Stomach (tissue), 9 donors: ENCODE results near the gene MCM3AP. TPM values are rescaled to one million over a fixed set of nuclear protein-coding genes. Genes with fewer than 3 reads are reported as not detected.
"Not testable (repeated sequence)": the region's sequence is repeated elsewhere in the genome, so short reads cannot be mapped to it uniquely, and the experiment has no call there.

Source experiments
- DNase-seq, 2 donors: peaks; one replicate each; pipeline versions ENCODE4 v3.0.0 to v3.0.0-alpha.2; 2013 to 2019
- H3K27ac ChIP-seq, 5 donors: fragments of 200-600 bp in 4 of 5; sonication (generic) in 4 of 5; one replicate each; pipeline ENCODE4 v1.5.1; 2013 to 2019; ENCODE audit warnings: mild to moderate bottlenecking in 1 of 5, moderate library complexity in 1 of 5
- H3K27me3 ChIP-seq, 3 donors: fragments of 200-600 bp; sonication (generic); one replicate each; pipeline ENCODE4 v1.5.1; 2017 to 2019; ENCODE audit warnings: mixed run types in 1 of 3
- H3K36me3 ChIP-seq, 4 donors: fragments of 200-600 bp; sonication (generic); 1 replicate in 3 of 4; 2 replicates in 1 of 4; pipeline ENCODE4 v1.5.1; 2016 to 2019
- H3K4me1 ChIP-seq, 4 donors: fragments of 200-600 bp; sonication (generic); one replicate each; pipeline ENCODE4 v1.5.1; 2016 to 2019
- H3K4me3 ChIP-seq, 4 donors: fragments of 200-600 bp; sonication (generic) in 3 of 4; one replicate each; pipeline ENCODE4 v1.5.1; 2016 to 2019; ENCODE audit warnings: mild to moderate bottlenecking in 1 of 4
- H3K9me3 ChIP-seq, 4 donors: fragments of 200-600 bp; sonication (generic); one replicate each; pipeline ENCODE4 v1.5.1; 2016 to 2019
- CTCF ChIP-seq, 7 experiments: fragments of 450-650 bp in 4 of 7; fragments of 200-600 bp in 3 of 7; sonication (generic) in 3 of 7; IDR thresholded peaks; one replicate each; pipeline ENCODE4 v1.5.1; 2016 to 2019; ENCODE audit warnings: antibody characterized with exemption in 7 of 7, control low read depth in 2 of 7, mild to moderate bottlenecking in 1 of 7
- EP300 ChIP-seq: sonication (generic); formaldehyde crosslinking; IDR thresholded peaks from one replicate; pipeline ENCODE4 v1.6.1; 2017; ENCODE audit warnings: antibody characterized with exemption
- POLR2A ChIP-seq, 4 donors: fragments of 450-650 bp; IDR thresholded peaks; one replicate each; pipeline ENCODE4 v1.6.1; 2016; ENCODE audit warnings: antibody characterized with exemption in 4 of 4, control low read depth in 2 of 4, mild to moderate bottlenecking in 1 of 4, moderate library complexity in 1 of 4
- POLR2AphosphoS5 ChIP-seq, 3 donors: sonication (generic); formaldehyde crosslinking; IDR thresholded peaks; one replicate each; pipeline ENCODE4 v1.6.1; 2016; ENCODE audit warnings: antibody characterized with exemption in 3 of 3
- WGBS, 5 donors: extraction: QIAGEN DNeasy Blood & Tissue Kit in 3 of 5; methylation state at CpG; one replicate each; pipeline versions ENCODE4 v1.1.5 to v1.1.7; 2013 to 2018; 5-methylcytosine and 5-hydroxymethylcytosine counted together
- intact Hi-C: fragments of 100-400 bp; cut with DNase I; formaldehyde crosslinking; loops from one replicate; pipeline ENCODE4 v1.15.1; 2023; ENCODE audit warnings: low total_unique reads
- polyA plus RNA-seq, 3 donors: library from polyadenylated mRNA; stranded (reverse); fragments of 200-250 nt; gene quantifications; one replicate each; pipeline ENCODE4 v1.2.3, GENCODE V29; 2013
- total RNA-seq, 5 donors: library from RNA; depleted of rRNA; stranded (reverse); fragments of >200 nt; gene quantifications; one replicate each; pipeline versions ENCODE4 v1.1.0 to v1.2.3, GENCODE V29; 2014 to 2016
- donor health status: healthy with polysubstance abuse.
- donor health status: Bipolar disorder and iron deficiency.
- donor health status: healthy.

Gene MCM3AP
- total and polyA plus RNA-seq, 8 donors = 18.9 to 555 (median 57.4) TPM

- H3K4me1 ChIP-seq = peaks cover under 1 to 32% (median 5%) of the 10 kb centered on the region in 4 donors
- H3K27ac ChIP-seq = no peak overlapping the region
- intact Hi-C loops = no loop called here
- H3K9me3 ChIP-seq = no peaks in the 10 kb centered on the region
- DNase-seq = no peak
- TF ChIP-seq CTCF (IDR thresholded peaks at IDR 0.05) (no peak), POLR2A (IDR thresholded peaks at IDR 0.05) (no peak), POLR2AphosphoS5 (IDR thresholded peaks at IDR 0.05) (no peak), EP300 (no peak)
- H3K4me3 ChIP-seq = no peak overlapping the region
- H3K27me3 ChIP-seq = no peaks in the 10 kb centered on the region
- peaks cover 0 to 7% (median 1%) of the 10 kb centered on the region in 4 donors for H3K36me3 ChIP-seq
- WGBS, 5 donors = 92 to 96% (median 96%) methylated on average over 14 of the region's 14 CpGs
Measured at GRCh38 chr21:46316708-46317324, 31.4 kb upstream of the MCM3AP start.

GRCh38 chr21:46314441-46315020 lies 29.1 kb upstream of the MCM3AP start:
- no peaks in the 10 kb centered on the region for H3K9me3 ChIP-seq
- DNase-seq = no peak
- intact Hi-C loops = no loop called here
- peaks cover 0 to 9% (median 0%) of the 10 kb centered on the region in 4 donors for H3K4me1 ChIP-seq
- TF ChIP-seq POLR2AphosphoS5 (IDR thresholded peaks at IDR 0.05) (no peak), EP300 (no peak), CTCF (IDR thresholded peaks at IDR 0.05) (no peak), POLR2A (IDR thresholded peaks at IDR 0.05) (no peak)
- no peak overlapping the region for H3K27ac ChIP-seq
- peaks cover 0 to 18% (median 5%) of the 10 kb centered on the region in 4 donors for H3K36me3 ChIP-seq
- H3K4me3 ChIP-seq = no peak overlapping the region
- WGBS, 5 donors = 95 to 97% (median 96%) methylated on average over 12 to 22 of the region's 22 CpGs
- H3K27me3 ChIP-seq = no peaks in the 10 kb centered on the region

- no peak for TF ChIP-seq EP300
- TF ChIP-seq POLR2A (IDR thresholded peaks at IDR 0.05) = no peak
- TF ChIP-seq CTCF (IDR thresholded peaks at IDR 0.05) = no peak
- TF ChIP-seq POLR2AphosphoS5 (IDR thresholded peaks at IDR 0.05) = no peak
- no peaks in the 10 kb centered on the region for H3K9me3 ChIP-seq
- no peaks in the 10 kb centered on the region for H3K27me3 ChIP-seq
- H3K27ac ChIP-seq = no peak overlapping the region
- H3K4me1 ChIP-seq = peaks cover 0 to 2% (median 0%) of the 10 kb centered on the region in 4 donors
- WGBS, 5 donors = 94 to 97% (median 96%) methylated on average over 5 of the region's 5 CpGs
- peaks cover 0 to 31% (median 9%) of the 10 kb centered on the region in 4 donors for H3K36me3 ChIP-seq
- no peak for DNase-seq
- no peak overlapping the region for H3K4me3 ChIP-seq
- intact Hi-C loops = no loop called here
Measured at GRCh38 chr21:46312949-46313348, 27.5 kb upstream of the MCM3AP start.

GRCh38 chr21:46311568-46311967 lies 26.2 kb upstream of the MCM3AP start:
- Histone ChIP-seq H3K9me3 (no peaks in the 10 kb centered on the region), H3K4me3 (no peak overlapping the region), H3K27me3 (no peaks in the 10 kb centered on the region), H3K27ac (no peak overlapping the region), H3K4me1 (no peaks in the 10 kb centered on the region), H3K36me3 (peaks cover 0 to 42% (median 13%) of the 10 kb centered on the region in 4 donors)
- DNase-seq = no peak
- intact Hi-C loops = no loop called here
- TF ChIP-seq POLR2A (IDR thresholded peaks at IDR 0.05) = no peak
- TF ChIP-seq POLR2AphosphoS5 (IDR thresholded peaks at IDR 0.05) = no peak
- no peak for TF ChIP-seq CTCF (IDR thresholded peaks at IDR 0.05)
- no peak for TF ChIP-seq EP300

GRCh38 chr21:46310260-46310659 lies 24.8 kb upstream of the MCM3AP start:
- H3K9me3 ChIP-seq, intact Hi-C loops, H3K27ac ChIP-seq, H3K27me3 ChIP-seq, H3K4me3 ChIP-seq, DNase-seq, H3K4me1 ChIP-seq: not testable (repeated sequence)
- H3K36me3 ChIP-seq = peaks cover 0 to 43% (median 13%) of the 10 kb centered on the region in 4 donors
- WGBS, 5 donors = 94 to 97% (median 96%) methylated on average over 8 of the region's 8 CpGs
